HepG2 (cell line): Measurements from ENCODE around the gene KPNA4. TPM values are rescaled to one million over a fixed set of nuclear protein-coding genes. Genes with fewer than 3 reads are reported as not detected.

Experiments used
- BRD4 ChIP-seq: sonication (generic); formaldehyde crosslinking; IDR thresholded peaks from 2 replicates; pipeline ENCODE4 v1.4.0; 2020; ENCODE audit warnings: missing genetic modification reagents
- FOXC1 ChIP-seq: sonication (generic); formaldehyde crosslinking; IDR thresholded peaks from 2 replicates; pipeline ENCODE4 v1.8.0; 2022; ENCODE audit warnings: mild to moderate bottlenecking, missing genetic modification reagents, borderline replicate concordance
- HNF4A ChIP-seq: sonication (generic); formaldehyde crosslinking; IDR thresholded peaks from 2 replicates; pipeline ENCODE4 v1.4.0; 2020; ENCODE audit warnings: missing genetic modification reagents
- JUNB ChIP-seq: sonication (generic); formaldehyde crosslinking; IDR thresholded peaks from 2 replicates; pipeline ENCODE4 v1.8.0; 2022; ENCODE audit warnings: missing genetic modification reagents, mild to moderate bottlenecking, borderline replicate concordance
- MYNN ChIP-seq: sonication (generic); formaldehyde crosslinking; IDR thresholded peaks from 2 replicates; pipeline ENCODE4 v1.4.0; 2020; ENCODE audit warnings: mild to moderate bottlenecking, low read depth, missing genetic modification reagents
- PREB ChIP-seq: sonication (generic); formaldehyde crosslinking; IDR thresholded peaks from 2 replicates; pipeline ENCODE4 v1.4.0; 2020; ENCODE audit warnings: missing genetic modification reagents
- TOPORS ChIP-seq: sonication (generic); formaldehyde crosslinking; IDR thresholded peaks from 2 replicates; pipeline ENCODE4 v1.8.0; 2023; ENCODE audit warnings: mild to moderate bottlenecking, missing genetic modification reagents
- YEATS2 ChIP-seq: sonication (generic); formaldehyde crosslinking; IDR thresholded peaks from 2 replicates; pipeline ENCODE4 v1.4.0; 2020; ENCODE audit warnings: missing genetic modification reagents, borderline replicate concordance
- ZC3H4 ChIP-seq: sonication (generic); formaldehyde crosslinking; IDR thresholded peaks from 2 replicates; pipeline ENCODE4 v1.4.0; 2020; ENCODE audit warnings: missing genetic modification reagents, borderline replicate concordance
- ZNF136 ChIP-seq: sonication (generic); formaldehyde crosslinking; IDR thresholded peaks from 2 replicates; pipeline ENCODE4 v1.8.1; 2022; ENCODE audit warnings: low read depth, mild to moderate bottlenecking, moderate library complexity, missing genetic modification reagents
- ZNF24 ChIP-seq: fragments of 450-650 bp; IDR thresholded peaks from 2 replicates; pipeline ENCODE4 v1.6.1; 2017; ENCODE audit warnings: antibody characterized with exemption, mild to moderate bottlenecking
- ZNF260 ChIP-seq: sonication (generic); formaldehyde crosslinking; IDR thresholded peaks from 2 replicates; pipeline ENCODE4 v1.4.0; 2020; ENCODE audit warnings: missing genetic modification reagents, low read depth, mild to moderate bottlenecking, borderline replicate concordance
- ZNF263 ChIP-seq: sonication (generic); formaldehyde crosslinking; IDR thresholded peaks from 2 replicates; pipeline ENCODE4 v1.4.0; 2020; ENCODE audit warnings: missing genetic modification reagents
- ZNF569 ChIP-seq: sonication (generic); formaldehyde crosslinking; IDR thresholded peaks from 2 replicates; pipeline ENCODE4 v1.5.0; 2020; ENCODE audit warnings: mild to moderate bottlenecking, missing genetic modification reagents, moderate library complexity, borderline replicate concordance
- ZNF589 ChIP-seq: sonication (generic); formaldehyde crosslinking; conservative IDR thresholded peaks from 2 replicates; pipeline ENCODE4 v1.8.0; 2022; ENCODE audit warnings: mild to moderate bottlenecking, moderate library complexity, missing genetic modification reagents
- ZNF709 ChIP-seq: sonication (generic); formaldehyde crosslinking; IDR thresholded peaks from 2 replicates; pipeline ENCODE4 v1.5.0; 2020; ENCODE audit warnings: mild to moderate bottlenecking, missing genetic modification reagents
- ZNF883 ChIP-seq: sonication (generic); formaldehyde crosslinking; IDR thresholded peaks from 2 replicates; pipeline ENCODE4 v1.5.1; 2020; ENCODE audit warnings: mild to moderate bottlenecking, missing genetic modification reagents; ENCODE audit errors: not compliant biosample characterization
- ZSCAN21 ChIP-seq: sonication (generic); formaldehyde crosslinking; IDR thresholded peaks from 2 replicates; pipeline ENCODE4 v1.8.0; 2022; ENCODE audit warnings: mild to moderate bottlenecking, missing genetic modification reagents, moderate library complexity, borderline replicate concordance
- polyA plus RNA-seq, 8 experiments: library from polyadenylated mRNA; depleted of rRNA in 3 of 8; stranded (reverse) in 7 of 8; unstranded in 1 of 8; fragments of >200 nt; fragmentation: Illumina TruSeq in 4 of 8; extraction: Trizol in 4 of 8; gene quantifications; 2 replicates each; pipeline versions ENCODE4 v1.2.1 to v1.2.3, GENCODE V29; 2011 to 2016; ENCODE audit warnings: low read depth in 4 of 8, missing spikeins in 1 of 8, mixed read lengths in 1 of 8; ENCODE audit not compliant: insufficient read depth in 1 of 8
- total RNA-seq, 5 experiments: library from RNA; depleted of rRNA; stranded (reverse); fragments of >200 nt; fragmentation: Illumina TruSeq; extraction: Trizol; gene quantifications; 2 replicates each; pipeline ENCODE4 v1.2.3, GENCODE V29; 2016; ENCODE audit warnings: low read depth in 1 of 5
- TF ChIP-seq, protein P1 (sequence below): sonication (generic); formaldehyde crosslinking; IDR thresholded peaks from 2 replicates; pipeline ENCODE4 v1.4.0; 2020; ENCODE audit warnings: missing genetic modification reagents, mild to moderate bottlenecking, borderline replicate concordance
- TF ChIP-seq, protein P2 (sequence below): fragments of 450-650 bp; IDR thresholded peaks from 2 replicates; pipeline ENCODE4 v1.6.1; 2017; ENCODE audit warnings: mild to moderate bottlenecking

The KPNA4 gene
- total and polyA plus RNA-seq, 2 of the 13 experiments (the other 11 are each of a cell fraction or from before 2014, with no cell fraction given): 9.9 to 27.9 TPM

- no peak for TF ChIP-seq HNF4A (CRISPR knock-in tag)
- no peak for TF ChIP-seq JUNB (CRISPR knock-in tag)
- TF ChIP-seq ZC3H4 (CRISPR knock-in tag): no peak
- 0 out of 2 replicates have a peak, but pooled peaks have one; percentile 56 for TF ChIP-seq ZNF709
- TF ChIP-seq, protein P1, sequence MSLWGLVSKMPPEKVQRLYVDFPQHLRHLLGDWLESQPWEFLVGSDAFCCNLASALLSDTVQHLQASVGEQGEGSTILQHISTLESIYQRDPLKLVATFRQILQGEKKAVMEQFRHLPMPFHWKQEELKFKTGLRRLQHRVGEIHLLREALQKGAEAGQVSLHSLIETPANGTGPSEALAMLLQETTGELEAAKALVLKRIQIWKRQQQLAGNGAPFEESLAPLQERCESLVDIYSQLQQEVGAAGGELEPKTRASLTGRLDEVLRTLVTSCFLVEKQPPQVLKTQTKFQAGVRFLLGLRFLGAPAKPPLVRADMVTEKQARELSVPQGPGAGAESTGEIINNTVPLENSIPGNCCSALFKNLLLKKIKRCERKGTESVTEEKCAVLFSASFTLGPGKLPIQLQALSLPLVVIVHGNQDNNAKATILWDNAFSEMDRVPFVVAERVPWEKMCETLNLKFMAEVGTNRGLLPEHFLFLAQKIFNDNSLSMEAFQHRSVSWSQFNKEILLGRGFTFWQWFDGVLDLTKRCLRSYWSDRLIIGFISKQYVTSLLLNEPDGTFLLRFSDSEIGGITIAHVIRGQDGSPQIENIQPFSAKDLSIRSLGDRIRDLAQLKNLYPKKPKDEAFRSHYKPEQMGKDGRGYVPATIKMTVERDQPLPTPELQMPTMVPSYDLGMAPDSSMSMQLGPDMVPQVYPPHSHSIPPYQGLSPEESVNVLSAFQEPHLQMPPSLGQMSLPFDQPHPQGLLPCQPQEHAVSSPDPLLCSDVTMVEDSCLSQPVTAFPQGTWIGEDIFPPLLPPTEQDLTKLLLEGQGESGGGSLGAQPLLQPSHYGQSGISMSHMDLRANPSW (CRISPR knock-in tag): no peak
- TF ChIP-seq MYNN (CRISPR knock-in tag): no peak; the same call in 1 of the 2 replicates
- TF ChIP-seq FOXC1 (CRISPR knock-in tag): peak; percentile 73; the same call in 1 of the 2 replicates
- TF ChIP-seq ZNF24: no peak
- TF ChIP-seq TOPORS (CRISPR knock-in tag): no peak
- TF ChIP-seq PREB (CRISPR knock-in tag): no peak
- TF ChIP-seq ZNF569: no peak
- no peak for TF ChIP-seq ZSCAN21 (CRISPR knock-in tag)
- TF ChIP-seq, protein P2, sequence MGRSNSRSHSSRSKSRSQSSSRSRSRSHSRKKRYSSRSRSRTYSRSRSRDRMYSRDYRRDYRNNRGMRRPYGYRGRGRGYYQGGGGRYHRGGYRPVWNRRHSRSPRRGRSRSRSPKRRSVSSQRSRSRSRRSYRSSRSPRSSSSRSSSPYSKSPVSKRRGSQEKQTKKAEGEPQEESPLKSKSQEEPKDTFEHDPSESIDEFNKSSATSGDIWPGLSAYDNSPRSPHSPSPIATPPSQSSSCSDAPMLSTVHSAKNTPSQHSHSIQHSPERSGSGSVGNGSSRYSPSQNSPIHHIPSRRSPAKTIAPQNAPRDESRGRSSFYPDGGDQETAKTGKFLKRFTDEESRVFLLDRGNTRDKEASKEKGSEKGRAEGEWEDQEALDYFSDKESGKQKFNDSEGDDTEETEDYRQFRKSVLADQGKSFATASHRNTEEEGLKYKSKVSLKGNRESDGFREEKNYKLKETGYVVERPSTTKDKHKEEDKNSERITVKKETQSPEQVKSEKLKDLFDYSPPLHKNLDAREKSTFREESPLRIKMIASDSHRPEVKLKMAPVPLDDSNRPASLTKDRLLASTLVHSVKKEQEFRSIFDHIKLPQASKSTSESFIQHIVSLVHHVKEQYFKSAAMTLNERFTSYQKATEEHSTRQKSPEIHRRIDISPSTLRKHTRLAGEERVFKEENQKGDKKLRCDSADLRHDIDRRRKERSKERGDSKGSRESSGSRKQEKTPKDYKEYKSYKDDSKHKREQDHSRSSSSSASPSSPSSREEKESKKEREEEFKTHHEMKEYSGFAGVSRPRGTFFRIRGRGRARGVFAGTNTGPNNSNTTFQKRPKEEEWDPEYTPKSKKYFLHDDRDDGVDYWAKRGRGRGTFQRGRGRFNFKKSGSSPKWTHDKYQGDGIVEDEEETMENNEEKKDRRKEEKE: no peak
- no peak for TF ChIP-seq BRD4 (CRISPR knock-in tag)
- peak; percentile 85 for TF ChIP-seq ZNF883 (CRISPR knock-in tag)
- TF ChIP-seq ZNF589 (CRISPR knock-in tag): no peak
- TF ChIP-seq ZNF136 (CRISPR knock-in tag): no peak
- TF ChIP-seq ZNF263 (CRISPR knock-in tag): no peak
- no peak for TF ChIP-seq YEATS2 (CRISPR knock-in tag)
- TF ChIP-seq ZNF260 (CRISPR knock-in tag): no peak
Observed at GRCh38 chr3:160565442-160566403, at the start of gene KPNA4 (continued).
